Liver (tissue), 9 donors: ENCODE measurements around the gene RAI1. TPM values are rescaled to one million over a fixed set of nuclear protein-coding genes. Genes with fewer than 3 reads are reported as not detected.

Source experiments
- DNase-seq: peaks from one replicate; pipeline ENCODE4 v3.0.0-alpha.2; 2017; ENCODE audit warnings: low spot score
- H3K27ac ChIP-seq, 2 donors: one replicate each; pipeline ENCODE4 v1.7.0; 2013; ENCODE audit warnings: inconsistent platforms in 2 of 2, low read length in 2 of 2, control low read depth in 1 of 2, low read depth in 1 of 2, mild to moderate bottlenecking in 1 of 2
- H3K27me3 ChIP-seq, 4 donors: one replicate each; pipeline versions ENCODE4 v1.6.1 to v1.7.0; 2013; ENCODE audit warnings: low read length in 3 of 4, inconsistent platforms in 1 of 4, mild to moderate bottlenecking in 1 of 4, moderate library complexity in 1 of 4; ENCODE audit not compliant: control insufficient read depth in 4 of 4, insufficient read depth in 4 of 4
- H3K36me3 ChIP-seq, 4 donors: one replicate each; pipeline versions ENCODE4 v1.6.1 to v1.7.0; 2013; ENCODE audit warnings: low read length in 3 of 4, mild to moderate bottlenecking in 3 of 4, low read depth in 1 of 4, moderate library complexity in 1 of 4; ENCODE audit not compliant: control insufficient read depth in 4 of 4, insufficient read depth in 3 of 4
- H3K4me1 ChIP-seq, 4 donors: one replicate each; pipeline versions ENCODE4 v1.6.1 to v1.7.0; 2013; ENCODE audit warnings: low read length in 3 of 4, mild to moderate bottlenecking in 3 of 4, moderate library complexity in 1 of 4; ENCODE audit not compliant: control insufficient read depth in 4 of 4, insufficient read depth in 4 of 4
- H3K4me3 ChIP-seq, 3 donors: one replicate each; pipeline versions ENCODE4 v1.6.1 to v1.7.0; 2013; ENCODE audit warnings: low read length in 3 of 3, control low read depth in 1 of 3, low read depth in 1 of 3, mild to moderate bottlenecking in 1 of 3
- H3K9ac ChIP-seq, 2 donors: one replicate each; pipeline ENCODE4 v1.7.0; 2013; ENCODE audit warnings: low read length in 2 of 2, mild to moderate bottlenecking in 2 of 2, moderate library complexity in 2 of 2, control low read depth in 1 of 2, low read depth in 1 of 2
- H3K9me3 ChIP-seq, 4 donors: one replicate each; pipeline versions ENCODE4 v1.6.1 to v1.7.0; 2013; ENCODE audit warnings: low read length in 3 of 4; ENCODE audit not compliant: control insufficient read depth in 4 of 4
- EGR1 ChIP-seq, 2 donors: IDR thresholded peaks; 2 replicates each; pipeline ENCODE4 v1.6.1; 2016 to 2018; ENCODE audit warnings: antibody characterized with exemption in 2 of 2, low read depth in 2 of 2
- FOXA1 ChIP-seq: IDR thresholded peaks from 2 replicates; pipeline ENCODE4 v1.6.1; 2016; ENCODE audit warnings: antibody characterized with exemption
- FOXA2 ChIP-seq: IDR thresholded peaks from 2 replicates; pipeline ENCODE4 v1.6.1; 2016; ENCODE audit warnings: antibody characterized with exemption
- GABPA ChIP-seq, 2 donors: IDR thresholded peaks in 1 of 2; conservative IDR thresholded peaks in 1 of 2; 2 replicates each; pipeline ENCODE4 v1.6.1; 2016; ENCODE audit warnings: antibody characterized with exemption in 2 of 2, mild to moderate bottlenecking in 1 of 2, moderate library complexity in 1 of 2
- HNF4A ChIP-seq, 2 donors: conservative IDR thresholded peaks; 2 replicates each; pipeline ENCODE4 v1.6.1; 2016; ENCODE audit warnings: antibody characterized with exemption in 2 of 2, mild to moderate bottlenecking in 2 of 2
- HNF4G ChIP-seq: IDR thresholded peaks from 2 replicates; pipeline ENCODE4 v1.6.1; 2016; ENCODE audit warnings: antibody characterized with exemption
- JUND ChIP-seq, 2 donors: IDR thresholded peaks; 2 replicates each; pipeline ENCODE4 v1.6.1; 2016; ENCODE audit warnings: antibody characterized with exemption in 2 of 2
- NR2F2 ChIP-seq: IDR thresholded peaks from 2 replicates; pipeline ENCODE4 v1.6.1; 2016; ENCODE audit warnings: antibody characterized with exemption
- RAD21 ChIP-seq, 2 donors: IDR thresholded peaks; 2 replicates each; pipeline ENCODE4 v1.6.1; 2016; ENCODE audit warnings: antibody characterized with exemption in 2 of 2, mild to moderate bottlenecking in 2 of 2
- RXRA ChIP-seq, 2 donors: IDR thresholded peaks; 2 replicates each; pipeline ENCODE4 v1.6.1; 2017 to 2018; ENCODE audit warnings: antibody characterized with exemption in 2 of 2, mild to moderate bottlenecking in 1 of 2
- SP1 ChIP-seq: IDR thresholded peaks from 2 replicates; pipeline ENCODE4 v1.6.1; 2018; ENCODE audit warnings: antibody characterized with exemption, mild to moderate bottlenecking
- TAF1 ChIP-seq: conservative IDR thresholded peaks from 2 replicates; pipeline ENCODE4 v1.6.1; 2016; ENCODE audit warnings: antibody characterized with exemption, mild to moderate bottlenecking
- YY1 ChIP-seq: IDR thresholded peaks from 2 replicates; pipeline ENCODE4 v1.6.1; 2016; ENCODE audit warnings: antibody characterized with exemption, mild to moderate bottlenecking
- WGBS: extraction: QIAGEN DNeasy Blood & Tissue Kit; methylation state at CpG from one replicate; pipeline ENCODE4 v1.1.7; 2013; 5-methylcytosine and 5-hydroxymethylcytosine counted together
- polyA plus RNA-seq, 2 donors: library from polyadenylated mRNA; stranded (reverse) in 1 of 2; unstranded in 1 of 2; fragments of 200-250 nt in 1 of 2; fragments of >200 nt in 1 of 2; fragmentation: Nextera tagmentation in 1 of 2; extraction: Ambion mirVana in 1 of 2; gene quantifications; one replicate each; pipeline versions ENCODE4 v1.2.1 to v1.2.3, GENCODE V29; 2013 to 2015
- total RNA-seq, 2 donors: library from RNA; depleted of rRNA; stranded (reverse); fragments of >200 nt; gene quantifications; one replicate each; pipeline ENCODE4 v1.2.3, GENCODE V29; 2014
- TF ChIP-seq, protein P1 (sequence below): IDR thresholded peaks from 2 replicates; pipeline ENCODE4 v1.6.1; 2016; ENCODE audit warnings: antibody characterized with exemption, mild to moderate bottlenecking
- TF ChIP-seq, protein P2 (sequence below): IDR thresholded peaks from 2 replicates; pipeline ENCODE4 v1.6.1; 2016; ENCODE audit warnings: antibody characterized with exemption
- TF ChIP-seq, protein P3 (sequence below): fragments of 150-350 bp; IDR thresholded peaks from 2 replicates; pipeline ENCODE4 v1.5.1; 2017; ENCODE audit warnings: improper control_type of control experiment, low read depth, low read length; ENCODE audit not compliant: missing input control
- TF ChIP-seq, protein P4 (sequence below): IDR thresholded peaks from 2 replicates; pipeline ENCODE4 v1.6.1; 2016; ENCODE audit warnings: antibody characterized with exemption
- TF ChIP-seq, protein P5 (sequence below): IDR thresholded peaks from 2 replicates; pipeline ENCODE4 v1.6.1; 2016; ENCODE audit warnings: antibody characterized with exemption
- donor health status: healthy.
- donor health status: healthy.
- donor health status: healthy.
- donor health status: healthy.
- donor health status: healthy.

The RAI1 gene
- total and polyA plus RNA-seq, 4 donors = 0.57 to 7.6 (median 5.3) TPM

DNA sequence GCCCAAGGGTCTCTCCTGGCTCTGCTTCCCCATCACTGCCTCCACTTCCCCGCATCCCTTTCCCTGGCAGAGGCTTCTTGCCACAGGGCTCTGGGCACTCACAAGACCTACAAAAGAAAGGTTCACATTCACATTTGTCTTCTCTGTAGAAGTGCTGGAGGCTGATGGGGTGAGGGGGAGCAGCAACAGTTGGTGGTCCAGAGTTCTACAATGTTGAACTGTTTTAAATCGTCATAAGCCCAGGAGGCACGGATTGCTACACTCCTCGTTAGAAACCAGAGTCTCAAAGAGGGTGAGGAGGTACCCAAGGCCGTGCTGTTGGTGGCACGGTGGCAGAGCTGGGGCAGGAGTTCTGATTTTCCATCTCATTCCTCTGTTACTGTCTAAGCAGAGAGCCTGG is 5.8 kb upstream of the RAI1 start:
- 89% methylated on average over 6 of the region's 6 CpGs for WGBS
- H3K4me1 ChIP-seq = no peaks in the 10 kb centered on the region
- DNase-seq = no peak
- H3K4me3 ChIP-seq = no peak overlapping the region
- H3K27me3 ChIP-seq = no peaks in the 10 kb centered on the region
- no peaks in the 10 kb centered on the region for H3K36me3 ChIP-seq
- TF ChIP-seq FOXA2 (no peak), YY1 (no peak), EGR1 (IDR thresholded peaks at IDR 0.05; ENCODE audit: low read depth in 2 of 2) (no peak), RAD21 (IDR thresholded peaks at IDR 0.05) (no peak), SP1 (no peak), FOXA1 (no peak), HNF4G (no peak), HNF4A (conservative IDR thresholded peaks at IDR 0.05) (no peak), NR2F2 (no peak), GABPA (IDR thresholded peaks at IDR 0.05 in 1 of 2, conservative IDR thresholded peaks at IDR 0.05 in 1 of 2) (no peak), RXRA (IDR thresholded peaks at IDR 0.05) (no peak), JUND (IDR thresholded peaks at IDR 0.05) (no peak), TAF1 (no peak)
- TF ChIP-seq, protein P1, sequence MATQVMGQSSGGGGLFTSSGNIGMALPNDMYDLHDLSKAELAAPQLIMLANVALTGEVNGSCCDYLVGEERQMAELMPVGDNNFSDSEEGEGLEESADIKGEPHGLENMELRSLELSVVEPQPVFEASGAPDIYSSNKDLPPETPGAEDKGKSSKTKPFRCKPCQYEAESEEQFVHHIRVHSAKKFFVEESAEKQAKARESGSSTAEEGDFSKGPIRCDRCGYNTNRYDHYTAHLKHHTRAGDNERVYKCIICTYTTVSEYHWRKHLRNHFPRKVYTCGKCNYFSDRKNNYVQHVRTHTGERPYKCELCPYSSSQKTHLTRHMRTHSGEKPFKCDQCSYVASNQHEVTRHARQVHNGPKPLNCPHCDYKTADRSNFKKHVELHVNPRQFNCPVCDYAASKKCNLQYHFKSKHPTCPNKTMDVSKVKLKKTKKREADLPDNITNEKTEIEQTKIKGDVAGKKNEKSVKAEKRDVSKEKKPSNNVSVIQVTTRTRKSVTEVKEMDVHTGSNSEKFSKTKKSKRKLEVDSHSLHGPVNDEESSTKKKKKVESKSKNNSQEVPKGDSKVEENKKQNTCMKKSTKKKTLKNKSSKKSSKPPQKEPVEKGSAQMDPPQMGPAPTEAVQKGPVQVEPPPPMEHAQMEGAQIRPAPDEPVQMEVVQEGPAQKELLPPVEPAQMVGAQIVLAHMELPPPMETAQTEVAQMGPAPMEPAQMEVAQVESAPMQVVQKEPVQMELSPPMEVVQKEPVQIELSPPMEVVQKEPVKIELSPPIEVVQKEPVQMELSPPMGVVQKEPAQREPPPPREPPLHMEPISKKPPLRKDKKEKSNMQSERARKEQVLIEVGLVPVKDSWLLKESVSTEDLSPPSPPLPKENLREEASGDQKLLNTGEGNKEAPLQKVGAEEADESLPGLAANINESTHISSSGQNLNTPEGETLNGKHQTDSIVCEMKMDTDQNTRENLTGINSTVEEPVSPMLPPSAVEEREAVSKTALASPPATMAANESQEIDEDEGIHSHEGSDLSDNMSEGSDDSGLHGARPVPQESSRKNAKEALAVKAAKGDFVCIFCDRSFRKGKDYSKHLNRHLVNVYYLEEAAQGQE = no peak
- TF ChIP-seq, protein P2, sequence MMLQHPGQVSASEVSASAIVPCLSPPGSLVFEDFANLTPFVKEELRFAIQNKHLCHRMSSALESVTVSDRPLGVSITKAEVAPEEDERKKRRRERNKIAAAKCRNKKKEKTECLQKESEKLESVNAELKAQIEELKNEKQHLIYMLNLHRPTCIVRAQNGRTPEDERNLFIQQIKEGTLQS = no peak
- TF ChIP-seq, protein P3, sequence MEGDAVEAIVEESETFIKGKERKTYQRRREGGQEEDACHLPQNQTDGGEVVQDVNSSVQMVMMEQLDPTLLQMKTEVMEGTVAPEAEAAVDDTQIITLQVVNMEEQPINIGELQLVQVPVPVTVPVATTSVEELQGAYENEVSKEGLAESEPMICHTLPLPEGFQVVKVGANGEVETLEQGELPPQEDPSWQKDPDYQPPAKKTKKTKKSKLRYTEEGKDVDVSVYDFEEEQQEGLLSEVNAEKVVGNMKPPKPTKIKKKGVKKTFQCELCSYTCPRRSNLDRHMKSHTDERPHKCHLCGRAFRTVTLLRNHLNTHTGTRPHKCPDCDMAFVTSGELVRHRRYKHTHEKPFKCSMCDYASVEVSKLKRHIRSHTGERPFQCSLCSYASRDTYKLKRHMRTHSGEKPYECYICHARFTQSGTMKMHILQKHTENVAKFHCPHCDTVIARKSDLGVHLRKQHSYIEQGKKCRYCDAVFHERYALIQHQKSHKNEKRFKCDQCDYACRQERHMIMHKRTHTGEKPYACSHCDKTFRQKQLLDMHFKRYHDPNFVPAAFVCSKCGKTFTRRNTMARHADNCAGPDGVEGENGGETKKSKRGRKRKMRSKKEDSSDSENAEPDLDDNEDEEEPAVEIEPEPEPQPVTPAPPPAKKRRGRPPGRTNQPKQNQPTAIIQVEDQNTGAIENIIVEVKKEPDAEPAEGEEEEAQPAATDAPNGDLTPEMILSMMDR = no peak
- TF ChIP-seq, protein P4, sequence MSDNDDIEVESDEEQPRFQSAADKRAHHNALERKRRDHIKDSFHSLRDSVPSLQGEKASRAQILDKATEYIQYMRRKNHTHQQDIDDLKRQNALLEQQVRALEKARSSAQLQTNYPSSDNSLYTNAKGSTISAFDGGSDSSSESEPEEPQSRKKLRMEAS = no peak
- TF ChIP-seq, protein P5, sequence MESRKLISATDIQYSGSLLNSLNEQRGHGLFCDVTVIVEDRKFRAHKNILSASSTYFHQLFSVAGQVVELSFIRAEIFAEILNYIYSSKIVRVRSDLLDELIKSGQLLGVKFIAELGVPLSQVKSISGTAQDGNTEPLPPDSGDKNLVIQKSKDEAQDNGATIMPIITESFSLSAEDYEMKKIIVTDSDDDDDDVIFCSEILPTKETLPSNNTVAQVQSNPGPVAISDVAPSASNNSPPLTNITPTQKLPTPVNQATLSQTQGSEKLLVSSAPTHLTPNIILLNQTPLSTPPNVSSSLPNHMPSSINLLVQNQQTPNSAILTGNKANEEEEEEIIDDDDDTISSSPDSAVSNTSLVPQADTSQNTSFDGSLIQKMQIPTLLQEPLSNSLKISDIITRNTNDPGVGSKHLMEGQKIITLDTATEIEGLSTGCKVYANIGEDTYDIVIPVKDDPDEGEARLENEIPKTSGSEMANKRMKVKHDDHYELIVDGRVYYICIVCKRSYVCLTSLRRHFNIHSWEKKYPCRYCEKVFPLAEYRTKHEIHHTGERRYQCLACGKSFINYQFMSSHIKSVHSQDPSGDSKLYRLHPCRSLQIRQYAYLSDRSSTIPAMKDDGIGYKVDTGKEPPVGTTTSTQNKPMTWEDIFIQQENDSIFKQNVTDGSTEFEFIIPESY = no peak
- H3K27ac ChIP-seq = no peak overlapping the region
- no peaks in the 10 kb centered on the region for H3K9me3 ChIP-seq
- no peak overlapping the region for H3K9ac ChIP-seq
